Globus pallidus (tissue), 1 donor: ENCODE measurements around the gene C9orf85.
"Not testable (repeated sequence)": the region's sequence is repeated elsewhere in the genome, so short reads cannot be mapped to it uniquely, and the experiment has no call there.

Experiments
- DNase-seq: peaks from one replicate; pipeline ENCODE4 v3.0.0-alpha.2; 2015; ENCODE audit warnings: low spot score

The C9orf85 gene

DNA sequence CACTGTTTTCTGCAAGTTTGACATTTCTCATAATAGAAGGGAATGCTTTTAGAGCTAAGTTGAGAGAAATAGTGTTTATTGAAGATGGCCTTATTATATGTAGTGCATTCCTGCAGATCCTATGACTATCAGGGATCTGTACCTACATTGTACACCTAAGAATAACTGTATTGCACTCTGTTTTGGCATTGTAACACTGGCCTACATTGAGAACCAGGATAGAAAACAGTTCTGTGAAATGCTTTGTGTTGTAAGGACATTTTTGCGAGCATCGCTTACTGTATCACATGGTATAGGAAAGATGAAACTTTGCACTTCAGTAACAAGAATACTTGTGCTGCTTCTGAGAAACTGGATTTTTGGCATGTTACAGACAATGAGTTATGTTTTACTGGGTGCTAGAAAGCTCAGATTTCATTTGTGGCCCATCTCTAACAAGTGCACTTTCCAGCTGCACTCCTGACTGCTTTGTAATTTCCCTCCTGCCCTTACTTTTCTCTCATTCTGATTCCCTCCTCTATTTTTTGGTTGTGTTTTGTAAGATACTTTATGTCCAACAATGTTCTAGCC, 30.6 kb downstream of the C9orf85 start:
- no peak for DNase-seq

DNA sequence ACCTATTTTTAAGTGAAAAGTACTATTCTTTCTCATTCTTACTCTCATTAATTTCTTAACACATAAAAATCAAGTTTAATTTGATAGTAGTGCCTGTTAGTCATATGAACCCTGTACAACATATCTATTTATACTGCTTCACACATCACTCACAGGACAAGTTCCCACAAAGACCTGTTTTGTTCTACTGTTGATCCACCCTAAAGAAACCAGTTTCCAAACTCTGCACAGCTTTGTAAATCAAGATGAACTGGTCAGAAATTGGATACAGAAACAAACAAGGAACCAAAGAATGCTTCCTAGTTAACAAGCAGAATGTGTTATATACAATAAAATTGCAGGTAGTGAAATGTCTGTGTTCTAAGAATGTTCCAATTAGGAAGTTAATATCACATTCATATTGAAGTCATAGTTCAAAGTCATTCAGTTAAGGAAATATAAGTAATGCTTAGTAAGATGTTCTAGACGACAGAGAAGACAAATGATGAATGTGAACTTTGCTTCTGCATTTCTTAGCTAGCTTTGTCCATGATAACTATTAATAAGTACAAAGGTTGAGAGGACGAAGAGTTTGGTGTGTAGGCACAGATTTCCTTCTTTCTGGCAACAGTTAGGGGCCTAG, 33.4 kb downstream of the C9orf85 start:
- DNase-seq = no peak

- DNase-seq = not testable (repeated sequence)
Observed at GRCh38 chr9:71954652-71955051, 43.2 kb downstream of the C9orf85 start.

DNA sequence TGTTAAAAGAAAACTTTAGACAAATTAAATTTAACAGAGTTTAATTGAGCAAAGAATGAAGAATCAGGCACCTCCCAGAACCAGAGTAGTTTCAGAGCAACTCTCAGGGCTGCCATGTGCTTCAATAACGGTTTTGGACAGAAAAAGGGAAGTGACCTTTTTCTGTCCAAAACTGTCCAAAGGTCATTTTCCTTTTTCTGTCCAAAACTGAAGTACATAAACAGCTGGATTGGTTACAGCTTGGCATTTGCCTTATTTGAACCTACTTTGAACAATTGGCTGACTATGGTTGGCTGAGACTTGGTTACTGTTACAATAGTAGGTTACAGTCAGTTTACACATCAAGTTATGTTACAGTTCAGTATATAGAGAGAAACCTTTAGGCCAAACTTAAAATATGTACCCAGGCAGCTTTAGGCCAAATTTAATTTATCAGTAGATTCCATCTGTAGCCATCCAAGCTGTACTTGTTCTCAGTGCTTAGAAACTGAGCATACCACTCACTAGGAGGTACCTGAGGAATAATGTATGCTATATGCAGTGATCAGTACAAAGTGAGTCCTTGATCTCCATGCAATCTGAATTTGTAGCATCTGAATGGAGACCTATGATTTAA, 44.0 kb downstream of the C9orf85 start:
- no peak for DNase-seq

DNA sequence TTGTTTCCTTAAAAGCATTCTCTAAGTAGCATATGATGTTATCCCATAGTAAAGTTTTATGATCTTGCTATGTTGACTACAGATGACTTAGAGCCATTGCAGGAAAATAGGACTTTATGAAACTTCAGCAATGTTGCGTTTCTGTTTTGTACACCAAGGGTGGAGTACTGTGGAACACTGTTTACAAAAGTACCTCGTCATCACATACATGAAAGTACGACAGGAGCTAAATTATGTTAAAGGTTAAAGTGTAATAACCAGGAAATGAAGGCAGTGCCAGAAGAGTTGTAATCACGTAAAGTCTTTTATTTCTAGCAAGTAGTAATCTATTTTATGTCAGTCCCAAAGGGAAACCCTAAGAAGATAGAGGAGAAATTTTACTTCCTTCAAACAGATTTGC, 50.9 kb downstream of the C9orf85 start:
- DNase-seq = no peak

GRCh38 chr9:71963471-71963996, 52.1 kb downstream of the C9orf85 start:
- not testable (repeated sequence) for DNase-seq

- no peak for DNase-seq
Observed at GRCh38 chr9:71965403-71965802, 54.0 kb downstream of the C9orf85 start.

DNA sequence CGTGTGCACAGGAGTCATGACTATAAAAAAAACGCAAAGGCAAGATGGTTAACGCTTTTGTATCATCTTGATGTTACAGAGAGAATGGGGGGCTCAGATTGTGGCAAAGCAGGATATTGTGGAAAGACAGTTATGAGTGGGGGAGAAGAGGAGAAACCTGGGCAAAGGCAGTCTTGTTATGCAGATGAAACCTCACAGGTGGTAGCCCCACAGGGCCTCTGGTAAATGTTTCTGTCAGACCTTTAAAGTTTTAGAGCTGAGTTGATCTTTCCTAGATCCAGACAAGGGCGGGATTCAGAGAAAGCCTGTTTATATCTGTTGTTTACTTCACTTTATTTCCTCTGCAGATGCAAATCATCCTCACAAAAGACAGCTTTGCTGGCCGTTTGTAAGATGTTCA, 55.2 kb downstream of the C9orf85 start:
- no peak for DNase-seq

- no peak for DNase-seq
Observed at GRCh38 chr9:71968541-71969090, 57.2 kb downstream of the C9orf85 start.

GRCh38 chr9:71975833-71976232, 64.4 kb downstream of the C9orf85 start:
- peak; percentile 37 for DNase-seq

- no peak for DNase-seq
Observed at GRCh38 chr9:71977003-71977402, 65.6 kb downstream of the C9orf85 start.

DNA sequence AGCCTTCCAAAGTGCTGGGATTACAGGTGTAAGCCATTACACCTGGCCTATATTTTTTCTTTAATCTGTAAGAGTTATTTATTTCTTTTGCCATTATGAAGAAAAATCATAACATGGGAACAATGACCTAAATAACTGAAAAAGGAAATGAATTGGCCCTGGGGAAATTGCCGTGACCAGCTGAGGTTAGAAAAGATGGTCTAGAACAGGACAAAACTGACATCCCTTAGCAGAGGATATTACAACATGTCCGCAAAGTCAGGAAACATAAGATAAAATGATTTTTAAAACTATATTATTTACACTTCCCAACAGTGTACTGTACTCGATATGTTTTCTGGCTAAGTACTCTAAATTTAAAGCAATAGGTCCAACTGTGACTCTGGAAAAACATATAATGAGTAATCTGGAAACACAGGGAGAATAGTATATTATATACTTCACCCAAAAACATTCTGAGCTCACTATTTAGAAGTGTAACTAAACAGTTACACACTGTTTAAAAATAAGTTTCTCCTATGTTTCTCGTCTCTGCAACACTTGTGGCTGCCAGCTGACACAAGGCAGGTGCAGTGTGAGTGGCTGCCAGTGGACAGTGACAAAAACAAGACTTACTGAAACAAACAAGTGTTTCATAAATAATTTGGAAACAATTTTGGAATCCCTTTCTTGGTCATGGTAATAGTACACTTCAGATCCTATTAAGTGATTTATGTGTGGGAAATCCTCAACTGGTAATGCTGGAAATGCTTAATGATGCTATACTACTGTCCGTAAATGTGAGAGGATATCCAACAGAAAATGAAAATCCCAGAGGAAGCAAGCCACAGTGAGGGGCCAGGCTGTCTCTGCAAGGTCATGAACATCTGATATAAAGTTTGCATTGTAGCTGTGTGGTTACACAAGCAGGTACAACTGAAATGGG, 69.1 kb downstream of the C9orf85 start:
- DNase-seq = peak; percentile 13

GRCh38 chr9:71981944-71982343, 70.5 kb downstream of the C9orf85 start:
- DNase-seq = no peak

DNA sequence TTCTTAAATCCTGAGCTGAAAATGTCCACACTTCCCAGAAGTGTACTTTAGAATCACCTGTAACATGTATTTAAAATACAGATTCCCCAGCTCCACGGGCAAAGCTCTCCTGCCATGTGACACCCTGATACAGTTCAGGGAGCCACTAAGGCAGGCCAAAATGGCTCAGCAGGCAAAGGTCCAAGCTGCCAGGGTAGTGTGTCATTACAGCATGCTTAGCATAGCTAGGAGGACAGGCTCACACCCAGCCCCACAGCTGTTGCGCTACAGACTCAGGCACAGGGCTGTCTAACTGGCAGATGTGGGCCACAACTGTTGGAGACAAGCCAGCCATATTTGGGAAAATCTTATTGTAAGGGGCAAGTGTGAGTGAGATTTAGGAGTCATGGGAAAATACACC, 73.0 kb downstream of the C9orf85 start:
- DNase-seq = no peak

DNA sequence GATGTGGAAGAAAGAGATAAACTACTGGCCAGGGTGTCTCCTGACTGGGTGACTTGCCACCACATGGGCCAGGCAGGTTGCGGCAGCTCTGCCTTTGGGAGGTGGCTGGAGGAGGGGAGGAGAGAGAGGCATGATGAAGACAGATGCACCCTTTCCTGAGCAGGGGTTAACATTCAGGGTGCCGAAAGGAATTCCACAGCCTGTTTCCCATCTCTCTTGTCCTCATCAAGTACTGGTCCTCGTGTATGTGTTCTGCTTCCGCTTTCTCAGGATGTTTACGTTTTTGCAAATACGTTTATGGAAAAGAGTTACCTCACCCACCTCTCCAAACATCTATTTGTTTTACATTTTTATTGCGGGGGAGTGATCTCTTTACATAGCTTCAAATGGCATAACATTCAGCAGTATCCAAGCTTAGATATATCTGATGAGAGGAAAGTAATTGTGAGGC, 73.4 kb downstream of the C9orf85 start:
- no peak for DNase-seq

GRCh38 chr9:71985297-71985911, 74.0 kb downstream of the C9orf85 start:
- DNase-seq = no peak

GRCh38 chr9:71986900-71987299, 75.5 kb downstream of the C9orf85 start:
- DNase-seq = no peak

DNA sequence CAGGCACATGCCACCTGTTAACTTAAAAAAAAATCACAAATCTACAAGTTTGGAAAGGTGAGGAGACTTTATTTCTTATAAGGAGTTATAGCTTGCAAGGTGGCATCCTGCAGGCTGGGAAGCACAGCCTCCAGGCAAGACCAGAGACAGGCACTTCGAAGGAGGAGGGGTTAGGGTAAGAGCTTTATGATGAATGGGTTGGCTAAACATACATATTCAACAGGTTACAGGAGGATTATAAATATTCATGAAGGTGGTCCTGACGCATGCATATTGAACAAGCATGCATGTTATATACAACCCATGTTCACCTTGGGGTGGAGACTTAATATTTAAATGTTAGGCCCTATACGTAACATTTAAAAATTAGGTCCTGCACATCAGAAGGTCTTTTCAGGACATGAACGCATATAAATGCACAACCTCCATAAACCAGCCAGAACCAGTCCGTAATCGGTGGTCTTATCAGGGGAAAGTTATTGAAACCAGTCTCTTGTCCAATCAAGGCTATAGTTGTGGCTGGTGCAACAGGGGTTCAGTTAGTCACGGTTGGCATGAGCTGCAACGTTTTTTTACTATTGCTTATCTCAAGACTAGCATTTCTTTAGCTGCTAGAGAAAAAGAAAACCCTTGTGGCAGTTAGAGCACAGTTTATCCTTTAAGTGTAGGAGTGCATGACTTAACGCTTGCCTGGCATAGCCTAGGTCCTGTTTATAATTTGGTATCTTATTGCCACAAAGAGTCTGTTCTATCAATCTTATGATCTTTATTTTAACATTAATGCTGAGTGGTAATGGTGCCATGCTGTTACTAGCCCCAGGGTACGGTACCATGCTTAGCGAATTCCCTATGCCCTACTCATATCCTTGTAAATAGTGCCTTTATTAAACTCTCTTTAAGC, 76.3 kb downstream of the C9orf85 start:
- no peak for DNase-seq

- DNase-seq = no peak
Observed at GRCh38 chr9:71990466-71990865, 79.0 kb downstream of the C9orf85 start.

DNA sequence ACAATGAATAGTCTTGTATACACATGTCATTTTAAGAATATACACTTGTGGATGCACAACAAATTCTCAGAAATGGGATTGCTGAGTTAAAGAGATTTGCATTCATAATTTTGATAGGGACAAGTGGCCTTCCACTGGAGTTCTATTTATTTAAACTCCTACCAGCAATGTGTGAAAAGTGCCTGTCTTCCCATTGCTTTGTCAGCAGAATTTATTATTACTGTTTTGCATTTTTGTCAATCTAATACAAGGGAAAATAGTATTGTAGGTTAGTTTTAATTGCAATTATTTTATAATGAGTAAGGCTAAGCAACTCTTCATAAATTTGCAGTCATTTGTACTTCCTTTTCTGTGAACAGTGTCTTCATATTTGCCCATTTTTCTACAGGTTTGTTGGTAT, 94.0 kb downstream of the C9orf85 start:
- DNase-seq = no peak
